PC-3 (cell line): Measurements from ENCODE around the gene TRAPPC2L. TPM values are rescaled to one million over a fixed set of nuclear protein-coding genes. Genes with fewer than 3 reads are reported as not detected.

Experiments
- ATAC-seq: fragments of 200-7000 bp; cut with Tn5 transposase; 2 replicates; pipeline ENCODE4 v1.9.1; 2020; ENCODE audit warnings: mild to moderate bottlenecking, moderate library complexity
- BruUV-seq: library from RNA; stranded (reverse); fragments of 400-500 nt; replicated peaks from 2 replicates; lab custom pipeline; 2021; lab: Mats Ljungman, UMichigan
- CTCF ChIA-PET: fragments of 300-600 bp; sonication (Branson Sonifier 250); formaldehyde crosslinking; loops from one replicate; lab custom pipeline; 2022; ENCODE audit warnings: antibody characterized with exemption; lab: Charles Lee
- POLR2A ChIA-PET: fragments of 300-600 bp; sonication (Branson Sonifier 250); formaldehyde crosslinking; loops from one replicate; lab custom pipeline; 2022; ENCODE audit warnings: antibody characterized with exemption; ENCODE audit not compliant: unreplicated experiment; lab: Charles Lee
- DNase-seq: peaks from one replicate; pipeline ENCODE4 v3.0.0-alpha.2; 2015
- H2AFZ ChIP-seq: fragments of 300-600 bp; sonication (generic); 2 replicates; pipeline ENCODE4 v1.6.0; 2016; ENCODE audit warnings: antibody characterized with exemption, low read length
- H3F3A ChIP-seq: fragments of 300-600 bp; sonication (generic); one replicate; pipeline ENCODE4 v1.6.0; 2017; ENCODE audit warnings: antibody characterized with exemption, low read length, control low read depth, mild to moderate bottlenecking; ENCODE audit not compliant: unreplicated experiment
- H3K27ac ChIP-seq: fragments of 300-600 bp; sonication (generic); 2 replicates; pipeline ENCODE4 v1.5.1; 2016; ENCODE audit warnings: mild to moderate bottlenecking, low read length
- H3K27me3 ChIP-seq: fragments of 300-600 bp; sonication (generic); 2 replicates; pipeline ENCODE4 v1.6.1; 2016; ENCODE audit warnings: low read length, mixed read lengths
- H3K36me3 ChIP-seq: fragments of 300-600 bp; sonication (generic); 2 replicates; pipeline ENCODE4 v1.6.1; 2016; ENCODE audit warnings: low read depth, mixed run types, low read length, mixed read lengths
- H3K4me1 ChIP-seq: fragments of 300-600 bp; sonication (generic); 2 replicates; pipeline ENCODE4 v1.5.1; 2016; ENCODE audit warnings: low read length; ENCODE audit not compliant: insufficient read depth
- H3K4me2 ChIP-seq: fragments of 300-600 bp; sonication (generic); 2 replicates; pipeline ENCODE4 v1.6.0; 2016; ENCODE audit warnings: low read length
- H3K4me3 ChIP-seq: fragments of 300-600 bp; sonication (generic); 2 replicates; pipeline ENCODE4 v1.5.1; 2016; ENCODE audit warnings: mild to moderate bottlenecking, low read length, mixed read lengths
- H3K79me2 ChIP-seq: fragments of 300-600 bp; sonication (generic); 2 replicates; pipeline ENCODE4 v1.6.1; 2017; ENCODE audit warnings: low read length, mixed read lengths
- H3K9ac ChIP-seq: fragments of 300-600 bp; sonication (generic); 2 replicates; pipeline ENCODE4 v1.6.0; 2016; ENCODE audit warnings: mild to moderate bottlenecking, low read length
- H3K9me2 ChIP-seq: fragments of 300-600 bp; sonication (generic); replicated peaks from 2 replicates; pipeline ENCODE4 v1.6.1; 2016; ENCODE audit warnings: mixed run types, low read length, mixed read lengths
- H3K9me3 ChIP-seq: fragments of 300-600 bp; sonication (generic); 2 replicates; pipeline ENCODE4 v1.6.1; 2016; ENCODE audit warnings: low read length, mixed read lengths
- H4K20me1 ChIP-seq: fragments of 300-600 bp; sonication (generic); 2 replicates; pipeline ENCODE4 v1.6.1; 2016; ENCODE audit warnings: low read length, mixed read lengths
- CTCF ChIP-seq: fragments of 300-600 bp; sonication (generic); conservative IDR thresholded peaks from 2 replicates; pipeline ENCODE4 v1.5.1; 2017; ENCODE audit warnings: antibody characterized with exemption, low read depth, mild to moderate bottlenecking, low read length
- EZH2 ChIP-seq: fragments of 300-600 bp; sonication (generic); IDR thresholded peaks from one replicate; pipeline ENCODE4 v1.6.1; 2017; ENCODE audit warnings: antibody characterized with exemption, mild to moderate bottlenecking, low read length; ENCODE audit not compliant: unreplicated experiment
- EZH2phosphoT487 ChIP-seq: fragments of 300-600 bp; sonication (generic); IDR thresholded peaks from 2 replicates; pipeline ENCODE4 v1.6.1; 2018; ENCODE audit warnings: mild to moderate bottlenecking, antibody characterized with exemption, low read length, borderline replicate concordance
- intact Hi-C: fragments of 100-400 bp; cut with micrococcal nuclease; formaldehyde crosslinking; loops from 2 replicates; pipeline ENCODE4 v1.9.0; 2023
- total RNA-seq: library from RNA; depleted of rRNA; stranded (reverse); fragments of >200 nt; gene quantifications from 2 replicates; pipeline ENCODE4 v1.2.3, GENCODE V29; 2014

TRAPPC2L gene
- total RNA-seq, 1 experiment from 2014 or later, result 77.5 TPM

- Histone ChIP-seq H3K9me2 (no peaks in the 10 kb centered on the region), H3F3A (no peaks in the 10 kb centered on the region), H3K9me3 (no peaks in the 10 kb centered on the region), H3K79me2 (peaks cover 26% of the 10 kb centered on the region), H3K4me3 (peak overlapping the region; percentile 76), H3K9ac (peak overlapping the region; percentile 95), H3K27me3 (no peaks in the 10 kb centered on the region), H3K27ac (peak overlapping the region; percentile 73), H3K4me2 (peak overlapping the region; percentile 93), H3K4me1 (peaks cover 10% of the 10 kb centered on the region), H2AFZ (peak overlapping the region; percentile 78; the same call in 1 of the 2 replicates), H4K20me1 (0 out of 2 replicates have a peak, but pooled peaks cover 4% of the 10 kb centered on the region), H3K36me3 (peaks cover 11% of the 10 kb centered on the region; the same call in 1 of the 2 replicates)
- ATAC-seq (peak; percentile 36), DNase-seq (peak; percentile 56)
- ChIA-PET POLR2A (no interaction called here), CTCF (interaction anchor here (1.8 kb wide), 1 partner anchor 46 kb away, joined by 5 read pairs; the partner anchor contains the start of genes GALNS and TRAPPC2L)
- no TSS peak for BruUV-seq
- TF ChIP-seq EZH2, result no peak
- no peak for TF ChIP-seq EZH2phosphoT487
- TF ChIP-seq CTCF, result no peak
- intact Hi-C loops, result loop anchor here (10.0 kb wide), 1 partner anchor 354 kb away; no protein-coding TSS in a partner anchor
Measured at GRCh38 chr16:88810912-88811768, 45.8 kb upstream of the TRAPPC2L start.

- Histone ChIP-seq H2AFZ (peak within 1 kb of the TSS; percentile 78), H3K4me2 (peak within 1 kb of the TSS; percentile 93), H3K27ac (peak within 1 kb of the TSS; percentile 73), H3K4me3 (peak within 1 kb of the TSS; percentile 76), H3K9me2 (no peaks in the 10 kb centered on the region), H3K79me2 (peaks cover 24% of the 10 kb centered on the region), H3K36me3 (0 out of 2 replicates have a peak, but pooled peaks cover 6% of the 10 kb centered on the region), H4K20me1 (no peaks in the 10 kb centered on the region), H3K4me1 (peaks cover 10% of the 10 kb centered on the region), H3K9ac (peak within 1 kb of the TSS; percentile 95), H3F3A (no peaks in the 10 kb centered on the region), H3K9me3 (no peaks in the 10 kb centered on the region), H3K27me3 (no peaks in the 10 kb centered on the region)
- CTCF ChIA-PET, result interaction anchor here (1.0 to 1.8 kb wide), 3 partner anchors 27 to 46 kb away, joined by 3 to 5 read pairs (median 3); partner anchors contain the start of genes GALNS and TRAPPC2L
- peak; percentile 88 for DNase-seq
- POLR2A ChIA-PET, result interaction anchor here (0.6 kb wide), 2 partner anchors 11 to 19 kb away, joined by 3 to 4 read pairs; no protein-coding TSS in a partner anchor
- intact Hi-C loops, result loop anchor here (10.0 kb wide), 1 partner anchor 353 kb away; no protein-coding TSS in a partner anchor
- no TSS peak for BruUV-seq
- TF ChIP-seq EZH2, result no peak
- TF ChIP-seq EZH2phosphoT487, result no peak
- TF ChIP-seq CTCF, result no peak; the same call in 1 of the 2 replicates
- ATAC-seq, result peak; percentile 64
Measured at GRCh38 chr16:88811769-88812512, 45.0 kb upstream of the TRAPPC2L start, which contains the start of gene APRT. TSS of gene APRT (minus strand) at chr16:88811928. CDS start at chr16:88811899, 29 bp downstream.
